ENCODE results near the gene SPSB1.

SPSB1 gene

GRCh38 chr1:9308236-9308785 lies 15.6 kb downstream of the SPSB1 start:
- H3K4me2 ChIP-seq (ENCODE audit: low read depth, low read length), result no peak overlapping the region
- no peaks in the 10 kb centered on the region for H3K27me3 ChIP-seq (replicated peaks; ENCODE audit: insufficient read depth, low read length)
- H3K9ac ChIP-seq (ENCODE audit: low read length), result no peak overlapping the region
- no peak overlapping the region for H2AFZ ChIP-seq (ENCODE audit: low read length)
- TF ChIP-seq EZH2 (optimal IDR thresholded peaks at IDR 0.05; ENCODE audit: low read depth, low read length) (no peak), EZH2phosphoT487 (IDR thresholded peaks at IDR 0.05; ENCODE audit: low read length) (no peak), CTCF (IDR thresholded peaks at IDR 0.05; ENCODE audit: low read length) (no peak)
- no peak overlapping the region for H3K27ac ChIP-seq (ENCODE audit: low read length)
- no peak for DNase-seq
- no peaks in the 10 kb centered on the region for H3K9me3 ChIP-seq (replicated peaks; ENCODE audit: insufficient read depth, low read length)
- no peaks in the 10 kb centered on the region for H3K9me2 ChIP-seq (replicated peaks; ENCODE audit: insufficient read depth, low read length)
- H3K79me2 ChIP-seq (ENCODE audit: low read length), result peaks cover 11% of the 10 kb centered on the region
- H3K4me1 ChIP-seq (ENCODE audit: low read length), result no peaks in the 10 kb centered on the region
- no peaks in the 10 kb centered on the region for H3K36me3 ChIP-seq (replicated peaks; ENCODE audit: insufficient read depth, low read length)
- no peak overlapping the region for H3K4me3 ChIP-seq (ENCODE audit: low read length)
- no peaks in the 10 kb centered on the region for H4K20me1 ChIP-seq (ENCODE audit: insufficient read depth, low read length)
- H3F3A ChIP-seq (ENCODE audit: insufficient read depth, low read length), result no peaks in the 10 kb centered on the region

- Histone ChIP-seq H3K4me3 (ENCODE audit: low read length) (no peak overlapping the region), H3K9me3 (replicated peaks; ENCODE audit: insufficient read depth, low read length) (no peaks in the 10 kb centered on the region), H2AFZ (ENCODE audit: low read length) (no peak overlapping the region), H3K27me3 (replicated peaks; ENCODE audit: insufficient read depth, low read length) (no peaks in the 10 kb centered on the region), H3K9me2 (replicated peaks; ENCODE audit: insufficient read depth, low read length) (no peaks in the 10 kb centered on the region), H3K79me2 (ENCODE audit: low read length) (peaks cover 11% of the 10 kb centered on the region), H3K9ac (ENCODE audit: low read length) (no peak overlapping the region), H3K4me2 (ENCODE audit: low read depth, low read length) (no peak overlapping the region), H3K36me3 (replicated peaks; ENCODE audit: insufficient read depth, low read length) (no peaks in the 10 kb centered on the region), H4K20me1 (ENCODE audit: insufficient read depth, low read length) (no peaks in the 10 kb centered on the region), H3K4me1 (ENCODE audit: low read length) (no peaks in the 10 kb centered on the region), H3K27ac (ENCODE audit: low read length) (no peak overlapping the region), H3F3A (ENCODE audit: insufficient read depth, low read length) (no peaks in the 10 kb centered on the region)
- TF ChIP-seq CTCF (IDR thresholded peaks at IDR 0.05; ENCODE audit: low read length) (no peak), EZH2phosphoT487 (IDR thresholded peaks at IDR 0.05; ENCODE audit: low read length) (no peak), EZH2 (optimal IDR thresholded peaks at IDR 0.05; ENCODE audit: low read depth, low read length) (no peak)
- no peak for DNase-seq
Observed at GRCh38 chr1:9309080-9309479, 16.4 kb downstream of the SPSB1 start.

GRCh38 chr1:9309991-9310390 lies 17.3 kb downstream of the SPSB1 start:
- 0 out of 2 replicates have a peak, but pooled peaks cover 3% of the 10 kb centered on the region for H3K4me1 ChIP-seq (ENCODE audit: low read length)
- no peak overlapping the region for H3K4me2 ChIP-seq (ENCODE audit: low read depth, low read length)
- TF ChIP-seq EZH2phosphoT487 (IDR thresholded peaks at IDR 0.05; ENCODE audit: low read length) (no peak), EZH2 (optimal IDR thresholded peaks at IDR 0.05; ENCODE audit: low read depth, low read length) (no peak), CTCF (IDR thresholded peaks at IDR 0.05; ENCODE audit: low read length) (no peak)
- no peaks in the 10 kb centered on the region for H4K20me1 ChIP-seq (ENCODE audit: insufficient read depth, low read length)
- H2AFZ ChIP-seq (ENCODE audit: low read length), result no peak overlapping the region
- DNase-seq, result no peak
- H3K27me3 ChIP-seq (replicated peaks; ENCODE audit: insufficient read depth, low read length), result no peaks in the 10 kb centered on the region
- peaks cover 7% of the 10 kb centered on the region for H3K79me2 ChIP-seq (ENCODE audit: low read length)
- no peak overlapping the region for H3K27ac ChIP-seq (ENCODE audit: low read length)
- H3F3A ChIP-seq (ENCODE audit: insufficient read depth, low read length), result no peaks in the 10 kb centered on the region
- no peaks in the 10 kb centered on the region for H3K9me2 ChIP-seq (replicated peaks; ENCODE audit: insufficient read depth, low read length)
- no peak overlapping the region for H3K9ac ChIP-seq (ENCODE audit: low read length)
- H3K36me3 ChIP-seq (replicated peaks; ENCODE audit: insufficient read depth, low read length), result no peaks in the 10 kb centered on the region
- H3K9me3 ChIP-seq (replicated peaks; ENCODE audit: insufficient read depth, low read length), result no peaks in the 10 kb centered on the region
- H3K4me3 ChIP-seq (ENCODE audit: low read length), result no peak overlapping the region
